H9 (cell line): ENCODE measurements around the gene NEUROG3. TPM values are rescaled to one million over a fixed set of nuclear protein-coding genes. Genes with fewer than 3 reads are reported as not detected.

Experiments used
- DNase-seq: peaks from one replicate; pipeline ENCODE4 v3.0.0-alpha.2; 2017
- H2AFZ ChIP-seq: one replicate; pipeline ENCODE4 v1.6.1; 2013; ENCODE audit warnings: mild to moderate bottlenecking, low read length, control low read depth, moderate library complexity
- H2AK5ac ChIP-seq: 2 replicates; pipeline ENCODE4 v1.6.1; 2013; ENCODE audit warnings: low read length, control low read depth, mixed read lengths; ENCODE audit not compliant: insufficient read length
- H2BK120ac ChIP-seq: one replicate; pipeline ENCODE4 v1.6.1; 2013; ENCODE audit warnings: low read depth, mild to moderate bottlenecking, low read length, control low read depth, inconsistent platforms; ENCODE audit not compliant: poor library complexity, severe bottlenecking
- H2BK12ac ChIP-seq: 2 replicates; pipeline ENCODE4 v1.6.1; 2013; ENCODE audit warnings: low read length, control low read depth, mixed read lengths, low read depth; ENCODE audit not compliant: insufficient read length
- H2BK15ac ChIP-seq: 2 replicates; pipeline ENCODE4 v1.6.1; 2013; ENCODE audit warnings: low read depth, low read length, control low read depth
- H2BK20ac ChIP-seq: one replicate; pipeline ENCODE4 v1.6.1; 2013; ENCODE audit warnings: low read depth, mild to moderate bottlenecking, low read length, control low read depth, inconsistent platforms; ENCODE audit not compliant: poor library complexity, severe bottlenecking
- H2BK5ac ChIP-seq: 2 replicates; pipeline ENCODE4 v1.6.1; 2013; ENCODE audit warnings: low read length, control low read depth, mixed read lengths; ENCODE audit not compliant: insufficient read length
- H3K14ac ChIP-seq: 2 replicates; pipeline ENCODE4 v1.6.1; 2013; ENCODE audit warnings: low read length, control low read depth; ENCODE audit not compliant: insufficient read depth
- H3K18ac ChIP-seq: 2 replicates; pipeline ENCODE4 v1.6.1; 2013; ENCODE audit warnings: low read depth, mild to moderate bottlenecking, mixed read lengths, low read length, control low read depth; ENCODE audit not compliant: insufficient read length
- H3K23ac ChIP-seq: 2 replicates; pipeline ENCODE4 v1.6.1; 2013; ENCODE audit warnings: low read length, control low read depth, mixed read lengths, low read depth; ENCODE audit not compliant: insufficient read length
- H3K23me2 ChIP-seq: 2 replicates; pipeline ENCODE4 v1.6.1; 2013; ENCODE audit warnings: low read depth, mild to moderate bottlenecking, mixed read lengths, low read length, control low read depth; ENCODE audit not compliant: insufficient read length, poor library complexity, severe bottlenecking
- H3K27ac ChIP-seq: 2 replicates; pipeline ENCODE4 v1.5.1; 2013; ENCODE audit warnings: low read length, control low read depth, mixed read lengths, low read depth; ENCODE audit not compliant: insufficient read length
- H3K27me3 ChIP-seq: 2 replicates; pipeline ENCODE4 v1.6.1; 2013; ENCODE audit warnings: low read length, control low read depth, inconsistent platforms; ENCODE audit not compliant: insufficient read depth
- H3K4ac ChIP-seq: 2 replicates; pipeline ENCODE4 v1.6.1; 2013; ENCODE audit warnings: low read depth, mild to moderate bottlenecking, control low read depth, inconsistent platforms, low read length, moderate library complexity
- H3K4me1 ChIP-seq: 2 replicates; pipeline ENCODE4 v1.6.1; 2013; ENCODE audit warnings: low read length, control low read depth, inconsistent platforms; ENCODE audit not compliant: insufficient read depth
- H3K4me2 ChIP-seq: 2 replicates; pipeline ENCODE4 v1.6.1; 2013; ENCODE audit warnings: low read length, control low read depth, mixed read lengths; ENCODE audit not compliant: insufficient read length, insufficient read depth
- H3K56ac ChIP-seq: 2 replicates; pipeline ENCODE4 v1.6.1; 2013; ENCODE audit warnings: low read depth, mild to moderate bottlenecking, mixed read lengths, low read length, control low read depth; ENCODE audit not compliant: insufficient read length
- H3K79me1 ChIP-seq: 2 replicates; pipeline ENCODE4 v1.6.1; 2013; ENCODE audit warnings: low read depth, mild to moderate bottlenecking, moderate library complexity, low read length, control low read depth, inconsistent platforms; ENCODE audit not compliant: insufficient read depth, poor library complexity, severe bottlenecking
- H3K79me2 ChIP-seq: 2 replicates; pipeline ENCODE4 v1.6.1; 2013; ENCODE audit warnings: low read length, control low read depth, inconsistent platforms; ENCODE audit not compliant: insufficient read depth
- H3K9ac ChIP-seq: 2 replicates; pipeline ENCODE4 v1.6.1; 2013; ENCODE audit warnings: low read length, control low read depth, mixed read lengths; ENCODE audit not compliant: insufficient read length; ENCODE audit errors: extremely low read depth
- H3K9me3 ChIP-seq: one replicate; pipeline ENCODE4 v1.6.1; 2013; ENCODE audit warnings: low read depth, low read length, inconsistent platforms; ENCODE audit not compliant: control insufficient read depth
- H3T11ph ChIP-seq: one replicate; pipeline ENCODE4 v1.6.1; 2013; ENCODE audit warnings: mild to moderate bottlenecking, low read length, control low read depth, inconsistent platforms
- H4K20me1 ChIP-seq: one replicate; pipeline ENCODE4 v1.6.1; 2013; ENCODE audit not compliant: control insufficient read depth, insufficient read length, insufficient read depth
- H4K5ac ChIP-seq: 2 replicates; pipeline ENCODE4 v1.6.1; 2013; ENCODE audit warnings: low read depth, mild to moderate bottlenecking, mixed read lengths, low read length, control low read depth; ENCODE audit not compliant: insufficient read length
- H4K8ac ChIP-seq: replicated peaks from 2 replicates; pipeline ENCODE4 v1.6.1; 2013; ENCODE audit warnings: low read length, control low read depth, mixed read lengths, low read depth; ENCODE audit not compliant: insufficient read length
- H4K91ac ChIP-seq: 2 replicates; pipeline ENCODE4 v1.6.1; 2013; ENCODE audit warnings: low read depth, mild to moderate bottlenecking, moderate library complexity, mixed read lengths, low read length, control low read depth; ENCODE audit not compliant: insufficient read length
- H3K27ac Mint-ChIP-seq, 3 experiments: 2 replicates in 2 of 3; 3 replicates in 1 of 3; pipeline ENCODE4 v1.8.0; 2020 to 2021; ENCODE audit warnings: mixed read lengths in 3 of 3, mild to moderate bottlenecking in 1 of 3, moderate library complexity in 1 of 3
- H3K27me3 Mint-ChIP-seq: 2 replicates; pipeline ENCODE4 v1.8.0; 2021; ENCODE audit warnings: low read depth, mild to moderate bottlenecking, moderate library complexity, mixed read lengths
- H3K36me3 Mint-ChIP-seq, 3 experiments: 2 replicates in 2 of 3; 3 replicates in 1 of 3; pipeline ENCODE4 v1.8.0; 2020 to 2021; ENCODE audit warnings: low read depth in 3 of 3, mixed read lengths in 3 of 3; ENCODE audit not compliant: insufficient read depth in 1 of 3
- H3K4me1 Mint-ChIP-seq, 2 experiments: 2 replicates each; pipeline ENCODE4 v1.8.0; 2020; ENCODE audit warnings: mixed read lengths in 2 of 2
- H3K4me3 Mint-ChIP-seq, 2 experiments: 2 replicates in 1 of 2; 3 replicates in 1 of 2; pipeline ENCODE4 v1.8.0; 2020 to 2021; ENCODE audit warnings: mild to moderate bottlenecking in 2 of 2, mixed read lengths in 2 of 2, moderate library complexity in 1 of 2
- H3K9me3 Mint-ChIP-seq, 2 experiments: 2 replicates in 1 of 2; 3 replicates in 1 of 2; pipeline ENCODE4 v1.8.0; 2020; ENCODE audit warnings: mild to moderate bottlenecking in 2 of 2, mixed read lengths in 2 of 2, moderate library complexity in 1 of 2
- CTCF ChIP-seq: fragments of 200-600 bp; sonication (generic); conservative IDR thresholded peaks from 3 replicates; pipeline ENCODE4 v1.8.0; 2021; ENCODE audit warnings: antibody characterized with exemption, mild to moderate bottlenecking
- WGBS: extraction: QIAGEN DNeasy Blood & Tissue Kit; methylation state at CpG from one replicate; pipeline ENCODE4 v1.1.7; 2013; ENCODE audit warnings: missing lambda C conversion rate, low lambda C conversion rate, mixed read lengths; ENCODE audit not compliant: insufficient read length; ENCODE audit errors: extremely low coverage; 5-methylcytosine and 5-hydroxymethylcytosine counted together
- total RNA-seq: library from RNA; stranded (reverse); gene quantifications from 2 replicates; pipeline ENCODE4 v1.2.1, GENCODE V29; 2021

Gene NEUROG3
- total RNA-seq, 1 experiment from 2014 or later: not detected

DNA sequence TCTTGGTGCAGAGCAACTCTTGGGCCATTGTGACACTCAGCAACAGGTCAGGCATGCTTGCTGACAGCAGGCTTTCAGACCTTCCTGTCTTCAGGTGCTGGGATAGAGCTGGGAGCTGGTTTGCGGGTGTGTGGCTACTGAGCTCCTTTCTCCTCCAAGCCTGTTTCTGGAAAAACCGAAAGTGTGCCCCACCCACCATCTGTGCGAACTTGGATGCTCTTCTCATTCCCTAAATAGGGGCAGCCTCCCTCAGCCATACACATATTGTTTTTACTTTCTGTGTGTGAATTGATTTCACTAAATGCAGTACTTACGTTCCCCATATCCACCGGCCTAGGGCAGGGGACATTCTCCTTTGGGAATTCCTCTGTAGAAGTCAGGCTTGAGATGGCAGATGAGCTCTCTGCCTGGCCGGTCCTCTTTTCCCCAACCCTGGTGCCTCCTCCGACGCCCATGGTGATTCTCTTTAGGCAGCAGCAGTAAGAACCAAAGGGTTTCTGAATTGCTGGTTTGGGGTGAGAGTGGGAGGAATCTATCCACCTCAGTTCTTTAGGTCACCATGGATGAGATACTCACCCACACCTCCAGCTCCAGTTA lies 6.3 kb upstream of the NEUROG3 start:
- H3K4me2 ChIP-seq: no peak overlapping the region
- no peaks in the 10 kb centered on the region for H3K79me1 ChIP-seq
- H4K5ac ChIP-seq: no peak overlapping the region
- no peak overlapping the region for H3K14ac ChIP-seq
- H2BK15ac ChIP-seq: no peak overlapping the region
- no peak overlapping the region for H3K56ac ChIP-seq
- H3K23me2 ChIP-seq: peaks cover 21% of the 10 kb centered on the region
- Mint-ChIP-seq H3K27me3 (no peaks in the 10 kb centered on the region; the same call in 1 of the 2 replicates), H3K9me3 (peaks cover 0 to 6% of the 10 kb centered on the region in 2 experiments; a peak in 4 of 5 replicates), H3K27ac (no peak overlapping the region), H3K4me3 (peak overlapping the region in 1 of 2 experiments; percentile 81; a peak in 3 of 5 replicates), H3K36me3 (no peaks in the 10 kb centered on the region), H3K4me1 (peaks cover 25 to 46% of the 10 kb centered on the region in 2 experiments)
- H3K79me2 ChIP-seq: no peaks in the 10 kb centered on the region
- no peak overlapping the region for H2AFZ ChIP-seq
- no peak for DNase-seq
- TF ChIP-seq CTCF: no peak
- no peak overlapping the region for H3K4ac ChIP-seq
- H3K27ac ChIP-seq: no peak overlapping the region
- H4K8ac ChIP-seq: no peak overlapping the region
- H2AK5ac ChIP-seq: no peak overlapping the region
- H4K20me1 ChIP-seq: peaks cover 3% of the 10 kb centered on the region
- H3K4me1 ChIP-seq: peaks cover 5% of the 10 kb centered on the region
- H3K18ac ChIP-seq: no peak overlapping the region
- no peak overlapping the region for H2BK12ac ChIP-seq
- peaks cover 68% of the 10 kb centered on the region for H3K27me3 ChIP-seq
- H3K9ac ChIP-seq: no peak overlapping the region
- no peak overlapping the region for H2BK5ac ChIP-seq
- H4K91ac ChIP-seq: no peak overlapping the region
- WGBS: no CpG with 5 or more reads among the region's 8 CpGs
- no peaks in the 10 kb centered on the region for H3K9me3 ChIP-seq
- H2BK120ac ChIP-seq: no peak overlapping the region
- no peak overlapping the region for H3T11ph ChIP-seq
- no peak overlapping the region for H3K23ac ChIP-seq
- H2BK20ac ChIP-seq: no peak overlapping the region
